ENCODE results near the gene NR4A2.

DNA sequence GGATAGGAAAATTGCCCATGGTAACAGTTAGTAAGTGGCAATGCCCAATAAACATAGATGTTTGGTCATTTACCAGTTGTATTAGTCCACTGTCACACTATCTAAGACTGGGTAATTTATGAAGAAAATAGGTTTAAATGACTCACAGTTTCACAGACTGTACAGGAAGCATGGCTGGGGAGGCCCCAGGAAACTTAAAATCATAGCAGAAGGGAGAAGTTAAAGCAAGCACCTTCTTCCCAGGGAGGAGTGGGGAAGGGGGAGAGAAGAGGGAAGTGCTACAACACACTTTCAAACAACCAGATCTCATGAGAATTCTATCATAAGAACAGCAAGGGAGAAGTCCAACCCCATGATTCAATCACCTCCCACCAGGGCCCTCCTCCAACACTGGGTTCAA, 23.4 kb downstream of the NR4A2 start:
- TF ChIP-seq, protein P1, sequence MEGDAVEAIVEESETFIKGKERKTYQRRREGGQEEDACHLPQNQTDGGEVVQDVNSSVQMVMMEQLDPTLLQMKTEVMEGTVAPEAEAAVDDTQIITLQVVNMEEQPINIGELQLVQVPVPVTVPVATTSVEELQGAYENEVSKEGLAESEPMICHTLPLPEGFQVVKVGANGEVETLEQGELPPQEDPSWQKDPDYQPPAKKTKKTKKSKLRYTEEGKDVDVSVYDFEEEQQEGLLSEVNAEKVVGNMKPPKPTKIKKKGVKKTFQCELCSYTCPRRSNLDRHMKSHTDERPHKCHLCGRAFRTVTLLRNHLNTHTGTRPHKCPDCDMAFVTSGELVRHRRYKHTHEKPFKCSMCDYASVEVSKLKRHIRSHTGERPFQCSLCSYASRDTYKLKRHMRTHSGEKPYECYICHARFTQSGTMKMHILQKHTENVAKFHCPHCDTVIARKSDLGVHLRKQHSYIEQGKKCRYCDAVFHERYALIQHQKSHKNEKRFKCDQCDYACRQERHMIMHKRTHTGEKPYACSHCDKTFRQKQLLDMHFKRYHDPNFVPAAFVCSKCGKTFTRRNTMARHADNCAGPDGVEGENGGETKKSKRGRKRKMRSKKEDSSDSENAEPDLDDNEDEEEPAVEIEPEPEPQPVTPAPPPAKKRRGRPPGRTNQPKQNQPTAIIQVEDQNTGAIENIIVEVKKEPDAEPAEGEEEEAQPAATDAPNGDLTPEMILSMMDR (IDR thresholded peaks at IDR 0.05), result no peak
- TF ChIP-seq POLR2A (IDR thresholded peaks at IDR 0.05), result no peak

Data from body of pancreas (tissue), 4 donors.